MM.1S (cell line): Measurements from ENCODE around the gene ZFYVE28.

Experiments used
- DNase-seq: peaks from one replicate; pipeline ENCODE4 v3.0.0-alpha.2; 2015
- H2AFZ ChIP-seq: fragments of 300-600 bp; sonication (generic); 2 replicates; pipeline ENCODE4 v1.6.0; 2016; ENCODE audit warnings: antibody characterized with exemption, low read length
- H3F3A ChIP-seq: fragments of 300-600 bp; sonication (generic); 2 replicates; pipeline ENCODE4 v1.6.1; 2016; ENCODE audit warnings: mild to moderate bottlenecking, antibody characterized with exemption, low read length, moderate library complexity, mixed read lengths; ENCODE audit not compliant: insufficient read depth
- H3K27ac ChIP-seq: fragments of 300-600 bp; sonication (generic); 2 replicates; pipeline ENCODE4 v1.5.1; 2016; ENCODE audit warnings: mild to moderate bottlenecking, low read length
- H3K27me3 ChIP-seq: fragments of 300-600 bp; sonication (generic); replicated peaks from 2 replicates; pipeline ENCODE4 v1.6.0; 2016; ENCODE audit warnings: low read length; ENCODE audit not compliant: insufficient read depth
- H3K36me3 ChIP-seq: fragments of 300-600 bp; sonication (generic); replicated peaks from 2 replicates; pipeline ENCODE4 v1.6.1; 2016; ENCODE audit warnings: mild to moderate bottlenecking, low read length, mixed read lengths; ENCODE audit not compliant: insufficient read depth
- H3K4me1 ChIP-seq: fragments of 300-600 bp; sonication (generic); 2 replicates; pipeline ENCODE4 v1.6.1; 2016; ENCODE audit warnings: low read length, mixed read lengths
- H3K4me2 ChIP-seq: fragments of 300-600 bp; sonication (generic); 2 replicates; pipeline ENCODE4 v1.6.0; 2016; ENCODE audit warnings: low read depth, low read length
- H3K4me3 ChIP-seq: fragments of 300-600 bp; sonication (generic); 2 replicates; pipeline ENCODE4 v1.5.1; 2016; ENCODE audit warnings: low read length, mixed read lengths
- H3K79me2 ChIP-seq: fragments of 300-600 bp; sonication (generic); 2 replicates; pipeline ENCODE4 v1.6.1; 2016; ENCODE audit warnings: mixed run types, low read length, mixed read lengths
- H3K9ac ChIP-seq: fragments of 300-600 bp; sonication (generic); 2 replicates; pipeline ENCODE4 v1.6.1; 2016; ENCODE audit warnings: low read length, mixed read lengths
- H3K9me2 ChIP-seq: fragments of 300-600 bp; sonication (generic); replicated peaks from 2 replicates; pipeline ENCODE4 v1.6.1; 2016; ENCODE audit warnings: mild to moderate bottlenecking, low read length, mixed read lengths; ENCODE audit not compliant: insufficient read depth
- H3K9me3 ChIP-seq: fragments of 300-600 bp; sonication (generic); replicated peaks from 2 replicates; pipeline ENCODE4 v1.6.1; 2016; ENCODE audit warnings: mild to moderate bottlenecking, low read length, mixed read lengths; ENCODE audit not compliant: insufficient read depth
- H4K20me1 ChIP-seq: fragments of 300-600 bp; sonication (generic); 2 replicates; pipeline ENCODE4 v1.6.1; 2016; ENCODE audit warnings: mild to moderate bottlenecking, low read length, moderate library complexity, mixed read lengths; ENCODE audit not compliant: insufficient read depth
- EZH2 ChIP-seq: fragments of 300-600 bp; sonication (generic); optimal IDR thresholded peaks from 2 replicates; pipeline ENCODE3; 2017; ENCODE audit warnings: low read depth, mild to moderate bottlenecking, antibody characterized with exemption, low read length, mixed read lengths
- EZH2phosphoT487 ChIP-seq: fragments of 300-600 bp; sonication (generic); IDR thresholded peaks from 2 replicates; pipeline ENCODE4 v1.6.1; 2018; ENCODE audit warnings: antibody characterized with exemption, low read length
- TF ChIP-seq, protein P1 (sequence below): fragments of 300-600 bp; sonication (generic); IDR thresholded peaks from 2 replicates; pipeline ENCODE4 v1.5.1; 2016; ENCODE audit warnings: antibody characterized with exemption, low read length, mixed read lengths

The ZFYVE28 gene

DNA sequence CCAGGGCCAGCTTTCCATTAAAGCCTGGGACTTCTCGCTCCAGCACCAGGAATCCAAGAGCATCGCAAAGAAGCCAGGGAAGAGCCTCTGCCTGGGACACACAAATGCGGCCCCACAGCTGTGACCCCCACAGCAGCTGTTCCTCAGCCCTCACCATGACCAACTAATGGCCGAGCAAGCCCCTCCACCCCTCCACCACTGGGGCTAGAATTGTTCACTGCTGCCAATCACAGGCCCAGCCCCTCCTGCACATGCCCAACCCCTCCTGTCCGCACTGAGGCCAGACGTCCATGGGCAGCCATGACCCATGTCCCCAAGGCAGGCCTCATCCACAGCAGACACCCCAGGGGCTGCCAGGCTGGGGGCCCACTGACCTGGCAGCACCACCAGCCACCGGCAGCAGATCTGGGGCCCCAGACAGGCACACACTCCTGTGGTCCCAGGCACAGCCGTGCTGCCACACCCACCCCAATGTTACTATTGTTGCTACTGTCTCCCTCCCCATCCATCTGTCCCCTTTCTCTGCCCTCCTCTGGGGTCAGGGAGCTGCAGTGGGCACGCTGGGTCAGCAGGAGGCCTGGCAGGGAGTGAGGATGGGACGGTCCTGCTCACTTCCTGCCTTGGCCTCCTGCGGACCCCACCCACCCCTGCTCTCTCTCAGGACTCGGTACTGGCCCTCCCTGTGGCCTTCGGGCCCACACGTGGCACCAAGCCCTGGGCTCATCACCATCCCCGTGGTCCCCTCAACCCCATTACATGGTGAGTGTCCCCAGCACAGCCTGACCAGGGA lies 56.0 kb downstream of the ZFYVE28 start:
- H3K36me3 ChIP-seq = no peaks in the 10 kb centered on the region
- H4K20me1 ChIP-seq = no peaks in the 10 kb centered on the region

DNA sequence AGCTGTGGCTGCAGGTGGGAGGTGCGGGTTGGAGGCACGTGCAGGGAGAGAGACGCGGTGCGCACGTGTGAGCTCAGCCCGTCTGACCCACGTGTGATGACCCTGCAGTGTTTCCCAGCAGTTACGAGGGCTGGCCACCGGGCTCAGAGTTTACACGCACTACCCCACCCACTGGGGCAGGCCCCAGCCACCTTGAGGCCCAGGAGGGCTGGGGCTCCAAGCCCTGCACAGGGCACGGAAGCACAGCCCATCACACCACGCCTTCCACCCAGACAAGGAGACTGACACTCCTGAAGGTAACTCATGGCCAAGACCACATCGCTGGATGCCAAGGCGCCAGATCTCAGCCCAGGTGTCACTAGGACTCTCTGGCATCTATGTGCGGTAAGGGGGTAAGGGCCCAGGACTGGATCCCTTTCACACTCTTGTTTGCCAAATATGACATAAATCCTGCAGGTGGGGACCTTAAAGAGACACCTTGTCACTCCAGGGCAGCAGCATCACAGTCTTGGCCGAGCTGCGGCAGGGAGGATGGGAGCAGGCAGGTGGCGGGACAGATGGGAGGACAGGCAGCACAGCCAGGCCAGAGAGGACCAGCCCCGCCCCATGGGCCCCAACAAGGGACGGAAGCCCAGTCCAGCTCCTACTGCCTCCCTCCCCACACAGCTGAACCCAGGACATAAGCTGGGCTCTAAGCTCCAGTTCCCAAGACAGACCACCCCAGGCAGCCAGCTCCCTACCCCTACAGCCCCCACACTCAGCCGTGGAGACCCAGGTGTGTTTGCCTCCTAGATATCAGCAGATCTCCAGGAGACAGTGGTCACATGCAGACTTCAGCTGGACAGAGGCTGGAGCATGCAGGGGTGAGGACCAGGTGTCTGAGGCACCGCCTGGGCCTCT lies 56.8 kb downstream of the ZFYVE28 start:
- Histone ChIP-seq H3K4me1 (no peaks in the 10 kb centered on the region), H3F3A (no peaks in the 10 kb centered on the region), H3K27me3 (no peaks in the 10 kb centered on the region), H3K9me3 (no peaks in the 10 kb centered on the region), H3K36me3 (no peaks in the 10 kb centered on the region), H3K9me2 (no peaks in the 10 kb centered on the region), H3K9ac (no peak overlapping the region), H3K4me2 (no peak overlapping the region), H2AFZ (no peak overlapping the region), H4K20me1 (no peaks in the 10 kb centered on the region), H3K79me2 (no peaks in the 10 kb centered on the region), H3K27ac (no peak overlapping the region), H3K4me3 (no peak overlapping the region)
- TF ChIP-seq, protein P1, sequence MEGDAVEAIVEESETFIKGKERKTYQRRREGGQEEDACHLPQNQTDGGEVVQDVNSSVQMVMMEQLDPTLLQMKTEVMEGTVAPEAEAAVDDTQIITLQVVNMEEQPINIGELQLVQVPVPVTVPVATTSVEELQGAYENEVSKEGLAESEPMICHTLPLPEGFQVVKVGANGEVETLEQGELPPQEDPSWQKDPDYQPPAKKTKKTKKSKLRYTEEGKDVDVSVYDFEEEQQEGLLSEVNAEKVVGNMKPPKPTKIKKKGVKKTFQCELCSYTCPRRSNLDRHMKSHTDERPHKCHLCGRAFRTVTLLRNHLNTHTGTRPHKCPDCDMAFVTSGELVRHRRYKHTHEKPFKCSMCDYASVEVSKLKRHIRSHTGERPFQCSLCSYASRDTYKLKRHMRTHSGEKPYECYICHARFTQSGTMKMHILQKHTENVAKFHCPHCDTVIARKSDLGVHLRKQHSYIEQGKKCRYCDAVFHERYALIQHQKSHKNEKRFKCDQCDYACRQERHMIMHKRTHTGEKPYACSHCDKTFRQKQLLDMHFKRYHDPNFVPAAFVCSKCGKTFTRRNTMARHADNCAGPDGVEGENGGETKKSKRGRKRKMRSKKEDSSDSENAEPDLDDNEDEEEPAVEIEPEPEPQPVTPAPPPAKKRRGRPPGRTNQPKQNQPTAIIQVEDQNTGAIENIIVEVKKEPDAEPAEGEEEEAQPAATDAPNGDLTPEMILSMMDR = no peak
- TF ChIP-seq EZH2 = no peak
- TF ChIP-seq EZH2phosphoT487 = no peak
- DNase-seq = no peak

More for the DNA sequence above, 56.0 kb downstream of the ZFYVE28 start:
- Histone ChIP-seq H3K27me3 (no peaks in the 10 kb centered on the region), H2AFZ (no peak overlapping the region), H3K4me3 (no peak overlapping the region), H3K27ac (no peak overlapping the region), H3K79me2 (no peaks in the 10 kb centered on the region), H3K9me2 (no peaks in the 10 kb centered on the region), H3K9me3 (no peaks in the 10 kb centered on the region), H3K4me1 (no peaks in the 10 kb centered on the region), H3K4me2 (no peak overlapping the region), H3F3A (no peaks in the 10 kb centered on the region), H3K9ac (no peak overlapping the region)
- no peak for DNase-seq
- no peak for TF ChIP-seq EZH2
- no peak for TF ChIP-seq EZH2phosphoT487
- TF ChIP-seq, protein P1 = no peak

DNA sequence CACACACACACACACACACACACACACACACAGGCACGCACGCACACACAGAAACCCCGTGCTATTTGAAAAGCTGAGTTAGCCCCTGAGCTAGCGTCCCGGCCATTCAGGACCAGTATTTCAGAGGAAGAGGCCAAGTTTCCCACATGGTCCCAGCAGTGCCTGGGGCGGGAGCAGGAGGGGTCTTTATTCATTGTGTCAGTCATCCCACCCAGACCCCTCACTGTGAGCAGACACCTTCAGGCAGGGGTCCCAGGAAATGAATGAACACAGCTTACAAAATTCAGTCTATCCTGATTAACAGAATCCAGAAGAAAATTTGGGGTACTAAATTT lies 58.1 kb downstream of the ZFYVE28 start:
- Histone ChIP-seq H3K9ac (no peak overlapping the region), H3K27me3 (no peaks in the 10 kb centered on the region), H3K4me3 (no peak overlapping the region), H4K20me1 (no peaks in the 10 kb centered on the region), H3K79me2 (no peaks in the 10 kb centered on the region), H3K4me2 (no peak overlapping the region), H2AFZ (no peak overlapping the region), H3K36me3 (no peaks in the 10 kb centered on the region), H3K9me2 (no peaks in the 10 kb centered on the region), H3K27ac (no peak overlapping the region), H3K9me3 (no peaks in the 10 kb centered on the region), H3F3A (no peaks in the 10 kb centered on the region), H3K4me1 (no peaks in the 10 kb centered on the region)
- TF ChIP-seq, protein P1 = no peak
- TF ChIP-seq EZH2phosphoT487 = no peak
- no peak for TF ChIP-seq EZH2
- no peak for DNase-seq
